ENCODE data around the gene MRGPRX3.
A peak's percentile ranks its signal among the peaks of the same experiment; 100 is the strongest.
"Not testable (repeated sequence)": the region's sequence is repeated elsewhere in the genome, so short reads cannot be mapped to it uniquely, and the experiment has no call there.

The MRGPRX3 gene

GRCh38 chr11:18132341-18132740 is at the start of gene MRGPRX3:
TSS of gene MRGPRX3 (plus strand) at chr11:18132571. CDS start at chr11:18137203, 4,632 bp downstream.
- H3K36me3 Mint-ChIP-seq (ENCODE audit: low read depth): no peaks in the 10 kb centered on the region
- no peaks in the 10 kb centered on the region for H3K9me3 Mint-ChIP-seq
- intact Hi-C loops (cut with micrococcal nuclease): no loop called here
- no peak within 1 kb of the TSS for H3K4me3 Mint-ChIP-seq
- peaks cover 14% of the 10 kb centered on the region for H3K27me3 Mint-ChIP-seq
- H3K4me1 Mint-ChIP-seq (ENCODE audit: low read depth): no peaks in the 10 kb centered on the region
- H3K27ac Mint-ChIP-seq: no peak within 1 kb of the TSS

GRCh38 chr11:18088366-18088765 is 44.0 kb upstream of the MRGPRX3 start:
- peaks cover 77% of the 10 kb centered on the region for H3K36me3 Mint-ChIP-seq (ENCODE audit: low read depth)
- peaks cover 10% of the 10 kb centered on the region for H3K4me1 Mint-ChIP-seq (ENCODE audit: low read depth)
- no peak overlapping the region for H3K27ac Mint-ChIP-seq
- H3K27me3 Mint-ChIP-seq: no peaks in the 10 kb centered on the region
- intact Hi-C loops (cut with micrococcal nuclease): no loop called here
- no peaks in the 10 kb centered on the region for H3K9me3 Mint-ChIP-seq
- no peak overlapping the region for H3K4me3 Mint-ChIP-seq

- intact Hi-C loops (cut with micrococcal nuclease): no loop called here
- H3K27ac Mint-ChIP-seq: no peak overlapping the region
These were observed 43.4 kb upstream of the MRGPRX3 start for GRCh38 chr11:18088966-18089365.

GRCh38 chr11:18091731-18092130 is 40.6 kb upstream of the MRGPRX3 start:
- H3K4me3 Mint-ChIP-seq: no peak overlapping the region
- H3K27me3 Mint-ChIP-seq: no peaks in the 10 kb centered on the region
- no peaks in the 10 kb centered on the region for H3K9me3 Mint-ChIP-seq
- H3K27ac Mint-ChIP-seq: no peak overlapping the region
- intact Hi-C loops (cut with micrococcal nuclease): no loop called here
- peaks cover 80% of the 10 kb centered on the region for H3K36me3 Mint-ChIP-seq (ENCODE audit: low read depth)
- peaks cover 10% of the 10 kb centered on the region for H3K4me1 Mint-ChIP-seq (ENCODE audit: low read depth)

More at GRCh38 chr11:18088966-18089365, 43.4 kb upstream of the MRGPRX3 start:
- peaks cover 83% of the 10 kb centered on the region for H3K36me3 Mint-ChIP-seq (ENCODE audit: low read depth)
- H3K4me1 Mint-ChIP-seq (ENCODE audit: low read depth): peaks cover 10% of the 10 kb centered on the region
- no peaks in the 10 kb centered on the region for H3K9me3 Mint-ChIP-seq
- H3K27me3 Mint-ChIP-seq: no peaks in the 10 kb centered on the region
- no peak overlapping the region for H3K4me3 Mint-ChIP-seq

GRCh38 chr11:18093959-18094358 is 38.4 kb upstream of the MRGPRX3 start:
- Mint-ChIP-seq H3K4me3 (no peak overlapping the region), H3K27me3 (no peaks in the 10 kb centered on the region), H3K9me3 (no peaks in the 10 kb centered on the region), H3K36me3 (ENCODE audit: low read depth) (peaks cover 70% of the 10 kb centered on the region), H3K27ac (no peak overlapping the region), H3K4me1 (ENCODE audit: low read depth) (peaks cover 10% of the 10 kb centered on the region)
- intact Hi-C loops (cut with micrococcal nuclease): no loop called here

- peaks cover 70% of the 10 kb centered on the region for H3K36me3 Mint-ChIP-seq (ENCODE audit: low read depth)
- no peak overlapping the region for H3K27ac Mint-ChIP-seq
- intact Hi-C loops (cut with micrococcal nuclease): no loop called here
- H3K4me1 Mint-ChIP-seq (ENCODE audit: low read depth): peaks cover 29% of the 10 kb centered on the region
- no peak overlapping the region for H3K4me3 Mint-ChIP-seq
- no peaks in the 10 kb centered on the region for H3K9me3 Mint-ChIP-seq
- no peaks in the 10 kb centered on the region for H3K27me3 Mint-ChIP-seq
These were observed 31.3 kb upstream of the MRGPRX3 start for GRCh38 chr11:18100926-18101656.

- no peaks in the 10 kb centered on the region for H3K9me3 Mint-ChIP-seq
- H3K4me1 Mint-ChIP-seq (ENCODE audit: low read depth): peaks cover 29% of the 10 kb centered on the region
- intact Hi-C loops (cut with micrococcal nuclease): loop anchor here (5.0 kb wide), 2 partner anchors 88 to 113 kb away; no protein-coding TSS in a partner anchor
- H3K27me3 Mint-ChIP-seq: peaks cover 12% of the 10 kb centered on the region
- H3K27ac Mint-ChIP-seq: peak overlapping the region; percentile 92
- peaks cover 42% of the 10 kb centered on the region for H3K36me3 Mint-ChIP-seq (ENCODE audit: low read depth)
- peak overlapping the region; percentile 86 for H3K4me3 Mint-ChIP-seq
These were observed 27.1 kb upstream of the MRGPRX3 start for GRCh38 chr11:18105086-18105801.

GRCh38 chr11:18105802-18106574 is 26.4 kb upstream of the MRGPRX3 start, which contains the start of gene SAAL1:
TSS of gene SAAL1 (minus strand) at chr11:18106082. CDS start at chr11:18106041, 41 bp downstream.
- Mint-ChIP-seq H3K4me3 (peak within 1 kb of the TSS; percentile 86), H3K36me3 (ENCODE audit: low read depth) (peaks cover 34% of the 10 kb centered on the region)
- intact Hi-C loops (cut with micrococcal nuclease): loop anchor here (5.0 kb wide), 2 partner anchors 89 to 114 kb away; no protein-coding TSS in a partner anchor

GRCh38 chr11:18106688-18107087 is 25.7 kb upstream of the MRGPRX3 start:
- no peaks in the 10 kb centered on the region for H3K9me3 Mint-ChIP-seq
- intact Hi-C loops (cut with micrococcal nuclease): loop anchor here (5.0 kb wide), 2 partner anchors 89 to 114 kb away; no protein-coding TSS in a partner anchor
- H3K4me1 Mint-ChIP-seq (ENCODE audit: low read depth): peaks cover 22% of the 10 kb centered on the region
- H3K36me3 Mint-ChIP-seq (ENCODE audit: low read depth): peaks cover 27% of the 10 kb centered on the region
- H3K27me3 Mint-ChIP-seq: peaks cover 18% of the 10 kb centered on the region
- no peak overlapping the region for H3K4me3 Mint-ChIP-seq
- no peak overlapping the region for H3K27ac Mint-ChIP-seq

More at GRCh38 chr11:18105802-18106574, 26.4 kb upstream of the MRGPRX3 start, which contains the start of gene SAAL1:
- Mint-ChIP-seq H3K4me1 (ENCODE audit: low read depth) (peaks cover 29% of the 10 kb centered on the region), H3K27ac (peak within 1 kb of the TSS; percentile 92), H3K27me3 (peaks cover 14% of the 10 kb centered on the region), H3K9me3 (no peaks in the 10 kb centered on the region)

GRCh38 chr11:18108254-18108653 is 24.1 kb upstream of the MRGPRX3 start:
- no peak overlapping the region for H3K27ac Mint-ChIP-seq
- H3K36me3 Mint-ChIP-seq (ENCODE audit: low read depth): peaks cover 12% of the 10 kb centered on the region
- peaks cover 14% of the 10 kb centered on the region for H3K4me1 Mint-ChIP-seq (ENCODE audit: low read depth)
- intact Hi-C loops (cut with micrococcal nuclease): loop anchor here (5.0 kb wide), 2 partner anchors 91 to 116 kb away; no protein-coding TSS in a partner anchor
- H3K4me3 Mint-ChIP-seq: no peak overlapping the region
- H3K27me3 Mint-ChIP-seq: peaks cover 22% of the 10 kb centered on the region
- no peaks in the 10 kb centered on the region for H3K9me3 Mint-ChIP-seq

GRCh38 chr11:18111005-18111404 is 21.4 kb upstream of the MRGPRX3 start:
- Mint-ChIP-seq H3K27me3 (peaks cover 36% of the 10 kb centered on the region), H3K9me3 (no peaks in the 10 kb centered on the region), H3K4me1 (ENCODE audit: low read depth) (peaks cover 9% of the 10 kb centered on the region), H3K27ac (no peak overlapping the region), H3K4me3 (no peak overlapping the region), H3K36me3 (ENCODE audit: low read depth) (peaks cover under 1% of the 10 kb centered on the region)
- intact Hi-C loops (cut with micrococcal nuclease): no loop called here

- intact Hi-C loops (cut with micrococcal nuclease): loop anchor here (1.0 to 2.0 kb wide), 2 partner anchors 88 to 687 kb away; no protein-coding TSS in a partner anchor
- Mint-ChIP-seq H3K36me3 (ENCODE audit: low read depth) (no peaks in the 10 kb centered on the region), H3K27me3 (peaks cover 23% of the 10 kb centered on the region), H3K4me1 (ENCODE audit: low read depth) (peaks cover 9% of the 10 kb centered on the region), H3K4me3 (no peak overlapping the region), H3K27ac (no peak overlapping the region), H3K9me3 (no peaks in the 10 kb centered on the region)
These were observed 16.8 kb upstream of the MRGPRX3 start for GRCh38 chr11:18115360-18116127.

GRCh38 chr11:18121331-18121828 is 11.0 kb upstream of the MRGPRX3 start:
- intact Hi-C loops (cut with micrococcal nuclease); H3K4me1 Mint-ChIP-seq (ENCODE audit: low read depth); H3K27ac Mint-ChIP-seq; H3K9me3 Mint-ChIP-seq; H3K4me3 Mint-ChIP-seq; H3K27me3 Mint-ChIP-seq; H3K36me3 Mint-ChIP-seq (ENCODE audit: low read depth): not testable (repeated sequence)
